ENCODE measurements around the gene KDM1B. TPM values are rescaled to one million over a fixed set of nuclear protein-coding genes. Genes with fewer than 3 reads are reported as not detected.
A peak's percentile ranks its signal among the peaks of the same experiment; 100 is the strongest.

The KDM1B gene
- total RNA-seq, 4 donors from 2014 or later = 14.5 to 29.9 (median 26.0) TPM

DNA sequence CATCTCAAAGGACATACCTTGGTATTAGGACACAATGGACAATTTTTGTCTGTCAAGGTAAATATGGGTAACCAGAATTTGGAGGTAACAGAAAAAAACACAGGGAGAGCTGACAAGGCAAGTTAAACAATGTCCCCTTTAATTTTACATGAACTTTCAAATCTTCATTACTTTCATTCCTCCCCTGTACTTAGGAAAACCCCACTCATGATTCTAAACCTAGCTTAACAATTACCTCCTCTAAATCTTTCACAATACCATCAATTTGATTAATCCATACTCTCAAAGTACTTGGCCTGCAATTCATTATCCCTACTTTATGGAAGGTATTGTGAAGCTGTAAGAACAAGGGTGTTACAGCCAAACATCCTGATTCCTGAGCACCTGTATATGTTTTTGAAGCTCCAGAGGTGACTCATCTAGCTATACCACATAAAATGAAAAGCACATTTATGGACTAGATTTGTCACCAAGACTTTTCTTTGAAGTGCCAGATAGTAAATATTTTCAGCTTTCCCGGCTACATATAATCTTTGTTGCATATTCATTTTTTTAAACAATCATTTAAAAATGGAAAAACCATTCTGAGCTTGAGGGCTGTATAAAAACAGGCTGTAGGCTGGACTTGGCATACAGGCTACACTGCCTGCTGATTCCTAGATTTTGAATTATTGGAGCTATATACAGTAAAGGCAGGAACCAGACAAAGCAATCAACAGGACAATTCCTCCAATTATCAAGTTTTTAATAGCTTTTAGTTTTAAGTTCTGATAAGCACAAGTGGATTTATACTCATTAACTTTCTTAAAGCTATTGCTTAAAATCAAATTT lies 86.2 kb downstream of the KDM1B start:
- peaks cover 0 to 18% of the 10 kb centered on the region in 2 donors for H3K36me3 ChIP-seq

DNA sequence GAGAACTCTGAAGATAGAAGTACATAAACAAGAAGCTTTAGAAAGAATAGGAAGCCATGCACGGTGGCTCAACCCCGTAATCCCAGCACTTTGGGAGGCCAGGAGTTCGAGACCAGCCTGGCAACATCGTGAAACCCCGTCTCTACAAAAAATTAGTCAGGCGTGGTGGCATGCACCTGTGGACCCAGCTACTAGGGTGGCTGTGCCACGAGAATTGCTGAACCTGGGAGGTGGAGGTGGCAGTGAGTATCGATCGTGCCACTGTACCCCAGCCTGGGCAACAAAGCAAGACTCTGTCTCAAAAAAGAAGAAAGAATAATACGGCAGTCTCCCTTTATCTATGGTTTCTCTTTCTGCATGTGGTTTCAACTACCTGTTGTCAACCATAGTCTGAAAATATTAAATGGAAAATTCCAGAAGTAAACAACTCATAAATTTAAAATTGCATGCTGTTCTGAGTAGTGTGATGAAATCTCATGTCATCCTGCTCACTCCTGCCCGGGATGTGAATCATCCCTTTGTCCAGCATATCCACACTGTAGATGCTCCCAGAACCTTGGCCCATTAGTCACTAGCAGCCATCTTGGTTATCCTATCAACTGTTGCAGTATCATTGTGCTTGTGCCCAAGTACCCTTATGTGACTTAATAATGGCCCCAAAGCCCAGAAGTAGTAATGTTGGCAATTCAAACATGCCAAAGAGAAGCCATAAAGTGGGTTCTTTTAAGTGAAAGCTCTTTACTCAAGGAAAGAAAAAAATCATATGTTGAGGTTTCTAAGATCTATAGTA lies 87.0 kb downstream of the KDM1B start:
- Histone ChIP-seq H3K36me3 (peaks cover 0 to 10% of the 10 kb centered on the region in 2 donors), H3K9me3 (no peaks in the 10 kb centered on the region), H3K27me3 (no peaks in the 10 kb centered on the region), H3K4me1 (peaks cover 0 to 5% of the 10 kb centered on the region in 2 donors), H3K4me3 (no peak overlapping the region), H3K27ac (peak overlapping the region in 2 of 4 donors; percentile 16 to 20)
- intact Hi-C loops (cut with DNase I; ENCODE audit: low total_unique reads) (no loop called here), in situ Hi-C loops (cut with MboI; ENCODE audit: low sequenced_read_pairs in 4 of 4) (no loop called here)
- ATAC-seq (peak; percentile 33 to 92), DNase-seq (peak in 1 of 2 donors; percentile 44)
- no peak for TF ChIP-seq POLR2A (IDR thresholded peaks at IDR 0.05)
- TF ChIP-seq, protein P1, sequence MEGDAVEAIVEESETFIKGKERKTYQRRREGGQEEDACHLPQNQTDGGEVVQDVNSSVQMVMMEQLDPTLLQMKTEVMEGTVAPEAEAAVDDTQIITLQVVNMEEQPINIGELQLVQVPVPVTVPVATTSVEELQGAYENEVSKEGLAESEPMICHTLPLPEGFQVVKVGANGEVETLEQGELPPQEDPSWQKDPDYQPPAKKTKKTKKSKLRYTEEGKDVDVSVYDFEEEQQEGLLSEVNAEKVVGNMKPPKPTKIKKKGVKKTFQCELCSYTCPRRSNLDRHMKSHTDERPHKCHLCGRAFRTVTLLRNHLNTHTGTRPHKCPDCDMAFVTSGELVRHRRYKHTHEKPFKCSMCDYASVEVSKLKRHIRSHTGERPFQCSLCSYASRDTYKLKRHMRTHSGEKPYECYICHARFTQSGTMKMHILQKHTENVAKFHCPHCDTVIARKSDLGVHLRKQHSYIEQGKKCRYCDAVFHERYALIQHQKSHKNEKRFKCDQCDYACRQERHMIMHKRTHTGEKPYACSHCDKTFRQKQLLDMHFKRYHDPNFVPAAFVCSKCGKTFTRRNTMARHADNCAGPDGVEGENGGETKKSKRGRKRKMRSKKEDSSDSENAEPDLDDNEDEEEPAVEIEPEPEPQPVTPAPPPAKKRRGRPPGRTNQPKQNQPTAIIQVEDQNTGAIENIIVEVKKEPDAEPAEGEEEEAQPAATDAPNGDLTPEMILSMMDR (IDR thresholded peaks at IDR 0.05 in 4 of 5, conservative IDR thresholded peaks at IDR 0.05 in 1 of 5) = no peak

More for the DNA sequence above, 86.2 kb downstream of the KDM1B start:
- no peak for TF ChIP-seq POLR2A (IDR thresholded peaks at IDR 0.05)
- TF ChIP-seq, protein P1 (IDR thresholded peaks at IDR 0.05 in 4 of 5, conservative IDR thresholded peaks at IDR 0.05 in 1 of 5) = no peak
- no peak for DNase-seq
- in situ Hi-C loops (cut with MboI; ENCODE audit: low sequenced_read_pairs in 4 of 4) = no loop called here
- H3K4me1 ChIP-seq = no peaks in the 10 kb centered on the region
- intact Hi-C loops (cut with DNase I; ENCODE audit: low total_unique reads) = no loop called here
- H3K27me3 ChIP-seq = no peaks in the 10 kb centered on the region
- peak overlapping the region in 2 of 4 donors; percentile 16 to 20 for H3K27ac ChIP-seq
- no peaks in the 10 kb centered on the region for H3K9me3 ChIP-seq
- no peak overlapping the region for H3K4me3 ChIP-seq
- ATAC-seq = no peak

DNA sequence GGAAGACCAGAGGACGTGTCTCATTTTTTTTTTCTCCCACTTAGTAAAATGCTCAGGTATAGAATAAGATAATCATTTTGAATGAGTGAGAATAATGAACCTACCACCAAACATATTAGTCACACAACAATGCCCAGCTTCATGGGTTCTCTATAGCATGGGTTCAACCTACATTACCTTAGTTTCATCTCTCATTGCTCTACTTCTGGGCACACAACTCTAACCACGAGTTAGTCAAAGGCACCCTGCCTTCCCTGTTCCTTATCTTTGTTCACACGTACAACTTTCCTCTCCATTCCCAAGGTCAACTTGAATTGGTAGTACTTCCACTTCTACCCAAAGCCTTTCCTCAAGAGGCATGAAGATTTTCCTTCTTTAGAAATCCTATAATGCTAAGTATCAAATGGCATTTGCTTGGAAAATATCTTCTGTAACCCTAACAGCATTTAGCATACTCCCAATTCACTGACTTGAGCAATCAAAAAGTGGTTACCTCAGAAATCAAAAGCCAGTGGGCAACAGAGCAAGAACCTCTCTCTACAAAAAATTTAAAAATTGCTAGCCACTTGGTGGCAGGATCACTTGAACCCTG lies 88.2 kb downstream of the KDM1B start:
- Histone ChIP-seq H3K4me1 (peaks cover 0 to 7% of the 10 kb centered on the region in 2 donors), H3K36me3 (peaks cover 0 to 18% of the 10 kb centered on the region in 2 donors), H3K4me3 (no peak overlapping the region), H3K27ac (peak overlapping the region in 1 of 4 donors; percentile 16), H3K9me3 (no peaks in the 10 kb centered on the region), H3K27me3 (no peaks in the 10 kb centered on the region)
- intact Hi-C loops (cut with DNase I; ENCODE audit: low total_unique reads) = no loop called here
- no peak for ATAC-seq
- no peak for DNase-seq
- TF ChIP-seq, protein P1 (IDR thresholded peaks at IDR 0.05 in 4 of 5, conservative IDR thresholded peaks at IDR 0.05 in 1 of 5) = no peak
- no peak for TF ChIP-seq POLR2A (IDR thresholded peaks at IDR 0.05)
- in situ Hi-C loops (cut with MboI; ENCODE audit: low sequenced_read_pairs in 4 of 4) = no loop called here

DNA sequence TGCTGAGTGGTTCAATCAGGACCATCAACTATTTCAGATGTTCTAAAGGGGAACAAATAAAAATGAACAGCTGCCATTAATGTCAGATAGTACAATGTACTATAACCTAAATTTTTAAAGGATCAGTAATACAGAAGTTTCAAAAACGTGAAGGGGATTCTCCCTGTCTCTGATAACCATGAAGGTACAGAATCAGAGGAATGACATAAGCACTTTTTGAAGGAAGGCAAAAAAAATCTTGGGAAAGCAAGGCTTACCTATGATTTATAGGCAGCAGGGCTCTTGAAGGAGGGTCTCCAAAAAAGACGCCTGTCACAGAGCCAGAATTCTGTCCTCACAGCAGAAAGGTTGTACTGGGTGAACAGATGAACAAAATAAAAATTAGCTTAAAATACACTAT lies 89.0 kb downstream of the KDM1B start:
- H3K4me3 ChIP-seq = no peak overlapping the region
- DNase-seq (no peak), ATAC-seq (no peak)
- H3K9me3 ChIP-seq = no peaks in the 10 kb centered on the region
- H3K27me3 ChIP-seq = no peaks in the 10 kb centered on the region
- peak overlapping the region in 1 of 4 donors; percentile 16 for H3K27ac ChIP-seq
- H3K36me3 ChIP-seq = peaks cover 0 to 26% of the 10 kb centered on the region in 2 donors
- TF ChIP-seq, protein P1 (IDR thresholded peaks at IDR 0.05 in 4 of 5, conservative IDR thresholded peaks at IDR 0.05 in 1 of 5) = no peak
- TF ChIP-seq POLR2A (IDR thresholded peaks at IDR 0.05) = no peak
- intact Hi-C loops (cut with DNase I; ENCODE audit: low total_unique reads) (no loop called here), in situ Hi-C loops (cut with MboI; ENCODE audit: low sequenced_read_pairs in 4 of 4) (no loop called here)
- H3K4me1 ChIP-seq = peaks cover 0 to 7% of the 10 kb centered on the region in 2 donors
